Natural killer cell (primary cell): Measurements from ENCODE around the gene SNX11. TPM values are rescaled to one million over a fixed set of nuclear protein-coding genes. Genes with fewer than 3 reads are reported as not detected.
"Not testable (repeated sequence)": the region's sequence is repeated elsewhere in the genome, so short reads cannot be mapped to it uniquely, and the experiment has no call there.

ENCODE experiments used
- ATAC-seq, 3 donors: fragments of 150-1000 bp in 2 of 3; fragments of 200-7000 bp in 1 of 3; cut with Tn5 transposase; 1 replicate in 1 of 3; 2 replicates in 2 of 3; pipeline ENCODE4 v1.10.0; 2021; ENCODE audit warnings: mild to moderate bottlenecking in 2 of 3, moderate library complexity in 2 of 3
- DNase-seq, 2 donors: peaks; one replicate each; pipeline versions ENCODE4 v3.0.0 to v3.0.0-alpha.2; 2013 to 2021; ENCODE audit warnings: mixed read lengths in 1 of 2
- H3K27ac ChIP-seq: one replicate; pipeline ENCODE4 v1.5.1; 2013; ENCODE audit warnings: mild to moderate bottlenecking, low read length
- H3K27me3 ChIP-seq: one replicate; pipeline ENCODE4 v1.6.1; 2013; ENCODE audit warnings: low read length; ENCODE audit not compliant: control insufficient read depth, insufficient read depth
- H3K36me3 ChIP-seq: one replicate; pipeline ENCODE4 v1.6.1; 2013; ENCODE audit warnings: low read length; ENCODE audit not compliant: control insufficient read depth, insufficient read depth
- H3K4me1 ChIP-seq: one replicate; pipeline ENCODE4 v1.6.1; 2013; ENCODE audit warnings: low read length; ENCODE audit not compliant: control insufficient read depth, insufficient read depth
- H3K4me3 ChIP-seq: one replicate; pipeline ENCODE4 v1.5.1; 2013; ENCODE audit warnings: low read length
- H3K9me3 ChIP-seq: one replicate; pipeline ENCODE4 v1.6.1; 2013; ENCODE audit warnings: low read length; ENCODE audit not compliant: control insufficient read depth, insufficient read depth
- H3K27ac Mint-ChIP-seq, 2 donors: one replicate each; pipeline ENCODE4 v1.8.0; 2022; ENCODE audit warnings: mild to moderate bottlenecking in 2 of 2, mixed read lengths in 2 of 2, moderate library complexity in 1 of 2
- H3K27me3 Mint-ChIP-seq, 2 donors: one replicate each; pipeline ENCODE4 v1.8.0; 2022; ENCODE audit warnings: low read depth in 2 of 2, mixed read lengths in 2 of 2
- H3K36me3 Mint-ChIP-seq: one replicate; pipeline ENCODE4 v1.8.0; 2022; ENCODE audit warnings: mixed read lengths
- H3K4me1 Mint-ChIP-seq, 2 donors: one replicate each; pipeline ENCODE4 v1.8.0; 2022; ENCODE audit warnings: mixed read lengths in 2 of 2
- H3K4me3 Mint-ChIP-seq: one replicate; pipeline ENCODE4 v1.8.0; 2022; ENCODE audit warnings: mild to moderate bottlenecking, moderate library complexity, mixed read lengths
- H3K9me3 Mint-ChIP-seq, 2 donors: one replicate each; pipeline ENCODE4 v1.8.0; 2022; ENCODE audit warnings: mixed read lengths in 2 of 2
- WGBS: methylation state at CpG from one replicate; pipeline ENCODE4 v1.1.7; 2013; ENCODE audit warnings: missing lambda C conversion rate; ENCODE audit not compliant: insufficient coverage; 5-methylcytosine and 5-hydroxymethylcytosine counted together
- intact Hi-C: fragments of 100-400 bp; cut with micrococcal nuclease; formaldehyde crosslinking; loops from one replicate; pipeline ENCODE4 v1.14.2; 2022
- total RNA-seq, 4 donors: library from RNA; stranded (reverse); fragments of 120-200 nt in 1 of 4; gene quantifications; one replicate each; pipeline versions ENCODE4 v1.2.3 to v1.2.4, GENCODE V29; 2013 to 2022
- TF ChIP-seq, protein P1 (sequence below): fragments of 200-600 bp; IDR thresholded peaks from one replicate; pipeline ENCODE4 v1.8.0; 2022; ENCODE audit warnings: antibody characterized with exemption

The SNX11 gene
- total RNA-seq, 3 donors from 2014 or later (not counting 1 experiment from before 2014, with no cell fraction given) = 22.4 to 43.2 (median 33.2) TPM

DNA sequence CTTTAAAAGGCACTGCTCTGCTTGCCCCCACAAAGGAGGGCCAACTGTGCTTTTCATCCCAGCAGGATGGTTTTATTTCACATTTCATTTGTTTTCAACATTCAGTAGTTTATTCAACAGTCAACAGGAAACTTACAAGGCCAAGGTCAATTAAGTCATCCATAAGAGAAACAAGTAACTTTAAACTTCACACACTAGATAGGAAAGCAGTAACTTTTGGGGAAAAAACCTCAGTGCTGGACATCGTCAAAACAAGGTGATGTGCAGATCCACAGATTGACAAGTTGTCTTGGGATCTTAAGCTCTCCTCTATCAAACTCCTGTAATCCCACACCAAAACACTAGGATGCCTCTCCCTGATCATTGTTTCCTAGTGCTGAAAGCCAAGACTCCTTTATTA lies 40.9 kb upstream of the SNX11 start:
- H3K4me1 Mint-ChIP-seq = no peaks in the 10 kb centered on the region
- Histone ChIP-seq H3K4me3 (no peak overlapping the region), H3K36me3 (peaks cover 39% of the 10 kb centered on the region), H3K27me3 (no peaks in the 10 kb centered on the region), H3K27ac (no peak overlapping the region), H3K9me3 (no peaks in the 10 kb centered on the region), H3K4me1 (no peaks in the 10 kb centered on the region)
- no peaks in the 10 kb centered on the region for H3K36me3 Mint-ChIP-seq
- no peaks in the 10 kb centered on the region for H3K9me3 Mint-ChIP-seq
- WGBS = 100% methylated on average over 1 of the region's 1 CpG
- H3K27ac Mint-ChIP-seq = peak overlapping the region in 1 of 2 donors; percentile 31
- TF ChIP-seq, protein P1, sequence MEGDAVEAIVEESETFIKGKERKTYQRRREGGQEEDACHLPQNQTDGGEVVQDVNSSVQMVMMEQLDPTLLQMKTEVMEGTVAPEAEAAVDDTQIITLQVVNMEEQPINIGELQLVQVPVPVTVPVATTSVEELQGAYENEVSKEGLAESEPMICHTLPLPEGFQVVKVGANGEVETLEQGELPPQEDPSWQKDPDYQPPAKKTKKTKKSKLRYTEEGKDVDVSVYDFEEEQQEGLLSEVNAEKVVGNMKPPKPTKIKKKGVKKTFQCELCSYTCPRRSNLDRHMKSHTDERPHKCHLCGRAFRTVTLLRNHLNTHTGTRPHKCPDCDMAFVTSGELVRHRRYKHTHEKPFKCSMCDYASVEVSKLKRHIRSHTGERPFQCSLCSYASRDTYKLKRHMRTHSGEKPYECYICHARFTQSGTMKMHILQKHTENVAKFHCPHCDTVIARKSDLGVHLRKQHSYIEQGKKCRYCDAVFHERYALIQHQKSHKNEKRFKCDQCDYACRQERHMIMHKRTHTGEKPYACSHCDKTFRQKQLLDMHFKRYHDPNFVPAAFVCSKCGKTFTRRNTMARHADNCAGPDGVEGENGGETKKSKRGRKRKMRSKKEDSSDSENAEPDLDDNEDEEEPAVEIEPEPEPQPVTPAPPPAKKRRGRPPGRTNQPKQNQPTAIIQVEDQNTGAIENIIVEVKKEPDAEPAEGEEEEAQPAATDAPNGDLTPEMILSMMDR = no peak
- intact Hi-C loops = no loop called here
- no peak for ATAC-seq
- H3K27me3 Mint-ChIP-seq = no peaks in the 10 kb centered on the region
- H3K4me3 Mint-ChIP-seq = no peak overlapping the region
- DNase-seq = no peak

DNA sequence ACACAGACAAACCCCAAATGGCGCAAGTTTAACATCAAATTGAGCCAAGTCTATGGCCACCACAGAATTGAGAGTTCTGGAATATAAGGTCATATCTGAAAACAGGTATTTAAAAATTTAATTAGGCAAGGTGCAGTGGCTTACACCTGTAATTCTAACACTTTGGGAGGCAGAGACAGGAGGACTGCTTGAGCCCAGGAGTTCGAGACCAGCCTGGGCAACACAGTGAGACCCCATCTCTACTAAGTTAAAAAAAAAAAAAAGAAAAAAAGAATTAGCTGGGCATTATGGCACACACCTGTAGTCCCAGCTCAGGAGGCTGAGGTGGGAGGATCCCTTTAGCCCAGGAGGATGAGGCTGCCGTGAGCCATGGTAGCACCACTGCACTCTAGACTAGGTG lies 40.3 kb upstream of the SNX11 start:
- H3K36me3 Mint-ChIP-seq = no peaks in the 10 kb centered on the region

DNA sequence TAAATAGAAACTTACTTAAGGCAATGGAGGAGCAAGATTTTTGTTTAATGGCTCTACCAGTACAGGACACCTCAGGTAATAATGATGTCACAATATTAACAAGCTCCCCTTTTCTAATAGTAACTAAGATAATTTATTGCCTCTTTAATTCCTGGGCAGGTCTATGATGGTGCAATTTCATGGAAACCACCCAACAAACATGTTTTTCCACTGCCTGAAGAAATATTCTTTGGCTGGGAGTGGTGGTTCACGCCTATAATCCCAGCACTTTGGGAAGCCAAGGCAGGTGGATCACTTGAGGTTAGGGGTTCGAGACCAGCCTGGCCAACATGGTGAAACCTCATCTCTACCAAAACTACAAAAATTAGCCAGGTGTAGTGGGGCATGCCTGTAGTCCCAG lies 39.8 kb upstream of the SNX11 start:
- H3K4me1 Mint-ChIP-seq, H3K36me3 Mint-ChIP-seq, H3K27ac ChIP-seq, H3K27ac Mint-ChIP-seq, H3K4me1 ChIP-seq, intact Hi-C loops, H3K4me3 ChIP-seq, H3K27me3 ChIP-seq, DNase-seq, H3K9me3 Mint-ChIP-seq, H3K27me3 Mint-ChIP-seq, H3K9me3 ChIP-seq, ATAC-seq, H3K4me3 Mint-ChIP-seq: not testable (repeated sequence)
- peaks cover 32% of the 10 kb centered on the region for H3K36me3 ChIP-seq
- 100% methylated on average over 2 of the region's 2 CpGs for WGBS

More for the DNA sequence above, 40.3 kb upstream of the SNX11 start:
- intact Hi-C loops = no loop called here
- ATAC-seq (no peak), DNase-seq (no peak)
- Histone ChIP-seq H3K27ac (no peak overlapping the region), H3K4me1 (no peaks in the 10 kb centered on the region), H3K27me3 (no peaks in the 10 kb centered on the region), H3K9me3 (no peaks in the 10 kb centered on the region), H3K4me3 (no peak overlapping the region), H3K36me3 (peaks cover 36% of the 10 kb centered on the region)
- Mint-ChIP-seq H3K27me3 (no peaks in the 10 kb centered on the region), H3K4me3 (no peak overlapping the region), H3K27ac (peak overlapping the region in 1 of 2 donors; percentile 31), H3K9me3 (no peaks in the 10 kb centered on the region), H3K4me1 (no peaks in the 10 kb centered on the region)
- WGBS = 100% methylated on average over 3 of the region's 3 CpGs
- TF ChIP-seq, protein P1 = no peak

GRCh38 chr17:48068491-48068961 lies 39.0 kb upstream of the SNX11 start:
- intact Hi-C loops = no loop called here
- WGBS = 94% methylated on average over 3 of the region's 3 CpGs
- Mint-ChIP-seq H3K27me3 (no peaks in the 10 kb centered on the region), H3K4me3 (no peak overlapping the region), H3K27ac (no peak overlapping the region), H3K4me1 (no peaks in the 10 kb centered on the region), H3K36me3 (no peaks in the 10 kb centered on the region), H3K9me3 (no peaks in the 10 kb centered on the region)
- Histone ChIP-seq H3K9me3 (no peaks in the 10 kb centered on the region), H3K36me3 (peaks cover 32% of the 10 kb centered on the region), H3K27me3 (no peaks in the 10 kb centered on the region), H3K4me3 (no peak overlapping the region), H3K27ac (no peak overlapping the region), H3K4me1 (no peaks in the 10 kb centered on the region)
- TF ChIP-seq, protein P1 = no peak
- ATAC-seq (no peak), DNase-seq (peak in 1 of 2 donors; percentile 26)
